ENCODE data around the gene NANOGP8.

DNA sequence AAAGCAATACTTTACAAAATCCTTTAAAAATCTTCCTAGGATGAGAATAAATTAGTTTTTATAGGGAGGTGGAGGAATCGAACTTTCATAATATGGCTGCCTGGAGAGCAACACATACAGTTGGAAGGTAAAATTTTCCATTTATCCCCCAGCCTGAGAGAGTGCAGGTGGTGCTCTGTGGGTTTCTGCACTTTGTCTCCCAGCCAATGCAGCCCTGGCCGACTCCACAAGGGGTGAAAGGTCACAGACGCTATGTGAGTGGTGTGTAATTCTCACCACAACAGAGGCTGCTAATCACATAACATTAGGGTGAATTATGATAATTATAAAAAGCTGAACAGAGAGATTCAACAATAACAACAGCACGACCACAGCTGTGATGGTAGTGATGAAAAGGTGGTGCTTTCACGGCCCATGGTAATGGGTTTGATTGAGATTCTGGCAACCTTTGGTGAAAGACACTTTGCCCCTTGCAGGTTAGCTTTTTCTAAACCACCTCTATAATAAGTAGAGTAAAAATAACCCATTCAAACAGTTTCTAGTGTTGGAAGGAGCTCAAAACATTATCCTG lies 30.1 kb upstream of the NANOGP8 start:
- TF ChIP-seq NCOR1 (IDR thresholded peaks at IDR 0.05) (no peak), TCFL5 (CRISPR knock-in tag; conservative IDR thresholded peaks at IDR 0.05) (no peak)
- TF ChIP-seq, protein P1, sequence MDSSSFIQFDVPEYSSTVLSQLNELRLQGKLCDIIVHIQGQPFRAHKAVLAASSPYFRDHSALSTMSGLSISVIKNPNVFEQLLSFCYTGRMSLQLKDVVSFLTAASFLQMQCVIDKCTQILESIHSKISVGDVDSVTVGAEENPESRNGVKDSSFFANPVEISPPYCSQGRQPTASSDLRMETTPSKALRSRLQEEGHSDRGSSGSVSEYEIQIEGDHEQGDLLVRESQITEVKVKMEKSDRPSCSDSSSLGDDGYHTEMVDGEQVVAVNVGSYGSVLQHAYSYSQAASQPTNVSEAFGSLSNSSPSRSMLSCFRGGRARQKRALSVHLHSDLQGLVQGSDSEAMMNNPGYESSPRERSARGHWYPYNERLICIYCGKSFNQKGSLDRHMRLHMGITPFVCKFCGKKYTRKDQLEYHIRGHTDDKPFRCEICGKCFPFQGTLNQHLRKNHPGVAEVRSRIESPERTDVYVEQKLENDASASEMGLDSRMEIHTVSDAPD (CRISPR knock-in tag; IDR thresholded peaks at IDR 0.05): no peak
